PFSK-1 (cell line): ENCODE measurements around the gene WDR81.

ENCODE experiments used
- POLR2AphosphoS5 ChIP-seq: IDR thresholded peaks from 2 replicates; pipeline ENCODE4 v1.6.1; 2012; ENCODE audit warnings: low read depth, mild to moderate bottlenecking, control low read depth, low read length, moderate library complexity
- TAF1 ChIP-seq: IDR thresholded peaks from 2 replicates; pipeline ENCODE4 v1.6.1; 2012; ENCODE audit warnings: low read length, control low read depth, borderline replicate concordance; ENCODE audit not compliant: insufficient read depth

- no peak for TF ChIP-seq POLR2AphosphoS5
- no peak for TF ChIP-seq TAF1
Observed at GRCh38 chr17:1776857-1777256, 52.4 kb downstream of the WDR81 start.
